Inferior parietal cortex (tissue), 1 donor: Measurements from ENCODE around the gene ADCY2.
A peak's percentile ranks its signal among the peaks of the same experiment; 100 is the strongest.

ENCODE experiments used
- DNase-seq: peaks from one replicate; pipeline ENCODE4 v3.0.0-alpha.2; 2016; ENCODE audit errors: extremely low spot score

ADCY2 gene

DNA sequence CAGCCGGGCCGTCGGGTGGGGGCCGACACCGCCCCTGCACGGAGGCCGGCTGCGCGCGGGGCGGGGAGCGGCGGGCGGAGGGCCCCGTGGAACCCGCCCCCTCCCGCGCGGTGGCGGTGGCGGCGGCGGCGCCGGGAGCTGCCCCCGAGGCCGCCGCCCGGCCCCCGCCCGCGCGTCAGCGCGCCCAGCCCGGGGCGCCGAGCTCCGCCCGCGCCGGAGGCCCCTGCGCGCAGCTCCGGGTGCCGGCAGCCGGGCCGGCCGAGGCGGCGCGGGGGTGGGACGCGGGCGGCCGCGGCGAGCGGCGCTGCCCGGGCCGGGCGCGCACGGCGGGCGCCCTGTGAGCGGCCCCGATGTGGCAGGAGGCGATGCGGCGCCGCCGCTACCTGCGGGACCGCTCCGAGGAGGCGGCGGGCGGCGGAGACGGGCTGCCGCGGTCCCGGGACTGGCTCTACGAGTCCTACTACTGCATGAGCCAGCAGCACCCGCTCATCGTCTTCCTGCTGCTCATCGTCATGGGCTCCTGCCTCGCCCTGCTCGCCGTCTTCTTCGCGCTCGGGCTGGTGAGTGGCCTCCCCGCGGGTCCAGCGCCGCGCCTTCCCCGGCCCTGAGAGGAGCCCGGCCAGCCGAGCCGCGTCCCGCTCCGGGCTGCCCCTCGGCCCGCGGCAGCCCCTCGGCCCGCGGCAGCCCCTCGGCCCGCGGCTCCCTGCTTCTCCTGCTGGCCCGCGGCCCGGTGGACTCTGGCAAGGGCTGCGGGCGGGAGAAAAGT, at the start of gene ADCY2:
ADCY2 (plus strand) TSS at position 192 of the 766 bp plus-strand sequence; CDS start at position 351, 159 bp downstream.
- DNase-seq = no peak

DNA sequence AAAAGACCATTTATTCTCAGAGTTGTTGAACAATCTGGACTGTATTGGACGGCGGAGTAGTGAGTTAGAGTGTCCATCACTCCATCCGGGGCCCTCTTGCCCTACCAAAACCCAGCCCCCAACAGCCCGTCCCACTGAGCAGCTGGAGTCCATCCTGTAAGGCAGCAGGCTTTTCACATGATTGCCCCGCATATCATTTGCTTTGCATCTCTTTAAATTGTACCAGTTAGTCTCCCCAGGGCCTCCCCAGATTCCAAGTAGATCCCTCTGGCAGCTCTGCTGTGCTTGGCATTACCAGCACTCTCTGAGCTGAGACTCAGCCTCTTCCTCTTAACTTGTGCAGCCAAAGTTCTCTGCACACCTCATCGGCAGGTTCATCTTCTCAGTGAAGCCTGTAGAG, 48.6 kb upstream of the ADCY2 start:
- no peak for DNase-seq

DNA sequence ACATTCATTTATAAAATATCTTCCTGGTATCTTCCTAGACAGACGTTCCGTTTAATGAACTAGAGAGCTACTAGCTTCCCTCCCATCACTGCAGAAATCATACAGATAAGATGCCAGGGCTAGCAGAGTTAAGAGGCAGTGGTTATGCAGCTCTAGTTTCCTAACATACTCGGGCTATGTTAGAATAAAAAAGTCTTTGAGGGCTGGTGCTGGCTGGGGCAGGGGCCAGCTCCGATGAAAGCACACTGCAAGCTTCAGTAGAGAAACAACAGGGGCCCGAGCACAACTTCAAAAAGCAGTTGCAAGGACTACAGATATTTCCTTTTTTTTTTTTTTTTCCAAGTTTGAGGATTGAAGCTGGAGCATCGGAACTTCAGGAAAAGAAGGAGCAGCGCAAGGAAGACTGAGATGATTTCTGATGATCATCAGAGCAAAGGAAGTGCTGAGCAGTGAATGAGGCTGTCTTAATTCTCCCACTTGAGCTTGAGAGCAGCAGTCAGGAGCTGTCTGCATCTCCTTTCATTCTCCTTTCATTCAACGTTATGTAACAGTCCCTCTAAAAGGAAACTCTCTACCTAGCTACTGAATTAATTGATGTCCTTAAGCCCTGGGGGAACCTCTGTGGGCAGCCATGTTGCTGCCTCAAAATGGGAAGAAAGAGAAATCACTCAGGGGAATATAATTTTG, 47.6 kb upstream of the ADCY2 start:
- peak; percentile 38 for DNase-seq

DNA sequence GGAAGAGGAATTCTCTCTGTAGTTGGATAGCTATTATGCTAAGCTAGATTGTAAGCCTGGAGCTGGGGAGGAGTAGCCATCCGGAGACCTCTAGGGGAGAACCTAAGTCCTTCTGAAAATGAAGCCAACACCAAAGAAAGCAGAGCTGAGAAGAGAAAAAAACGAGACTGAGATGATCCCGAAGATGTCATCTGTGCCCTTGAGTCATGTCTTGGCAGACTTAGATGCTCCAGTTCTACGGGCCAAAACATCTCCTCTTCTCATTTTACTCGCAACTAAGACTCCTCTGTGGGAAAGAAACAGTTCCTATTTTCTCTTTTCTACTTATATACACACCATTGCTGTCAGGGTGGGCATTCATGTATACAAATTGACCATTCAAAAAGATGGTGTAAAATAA, 34.3 kb upstream of the ADCY2 start:
- no peak for DNase-seq

DNA sequence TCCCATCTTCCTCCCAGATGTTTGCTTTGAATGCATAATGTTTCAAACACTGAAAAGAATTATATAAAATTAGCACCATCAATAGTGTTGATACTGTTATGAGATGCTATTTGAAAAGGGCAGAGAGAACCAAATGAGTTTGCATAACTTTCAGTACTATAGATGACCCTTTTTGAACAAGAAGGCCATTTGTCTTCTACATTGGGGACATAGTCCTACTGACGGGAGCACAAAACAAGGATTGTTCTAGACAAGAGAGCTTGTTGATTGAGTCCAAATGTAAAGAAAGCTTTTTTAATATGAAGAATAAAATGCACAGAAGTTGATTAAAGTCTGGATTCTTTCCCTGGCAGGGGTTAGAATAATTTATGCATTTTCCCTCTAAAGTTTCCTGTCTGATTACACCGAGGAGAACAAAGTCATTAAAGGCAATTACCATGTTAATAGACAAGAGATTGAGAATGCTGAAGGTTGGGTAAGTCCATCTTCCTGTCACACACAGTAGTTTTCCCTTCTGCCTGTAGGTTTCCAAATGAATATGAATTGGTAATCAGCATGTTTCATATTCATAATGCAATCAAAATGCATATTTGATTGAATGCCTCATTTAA, 32.8 kb upstream of the ADCY2 start:
- no peak for DNase-seq

DNA sequence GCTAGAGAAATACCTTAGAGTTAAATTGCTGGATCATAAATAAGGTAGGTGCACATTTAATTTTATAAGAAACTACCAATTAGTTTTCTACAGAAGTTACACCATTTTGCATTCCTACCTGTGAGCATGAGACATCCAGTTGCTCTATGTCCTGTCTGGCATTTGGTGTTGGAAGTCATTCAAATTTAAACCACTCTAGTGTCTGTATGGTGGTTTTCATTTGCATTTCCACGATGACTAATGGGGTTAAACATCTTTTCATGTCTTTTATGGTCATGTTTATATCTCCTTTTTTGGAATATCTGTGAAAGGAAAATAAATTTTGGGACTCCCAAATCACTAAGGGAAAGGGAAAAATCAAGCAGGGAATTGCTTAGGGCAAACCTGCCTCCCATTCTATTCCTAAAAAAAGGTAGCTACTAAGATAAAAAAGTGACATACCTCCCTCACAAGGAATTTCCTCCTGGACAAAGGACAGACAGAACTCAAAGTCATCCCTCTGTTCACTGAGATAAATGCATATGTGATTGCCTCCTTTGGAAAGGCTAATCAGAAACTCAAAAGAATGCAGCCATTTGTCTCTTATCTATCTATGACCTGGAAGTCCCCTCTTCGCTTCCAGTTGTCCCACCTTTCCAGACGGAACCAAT, 31.6 kb upstream of the ADCY2 start:
- no peak for DNase-seq

DNA sequence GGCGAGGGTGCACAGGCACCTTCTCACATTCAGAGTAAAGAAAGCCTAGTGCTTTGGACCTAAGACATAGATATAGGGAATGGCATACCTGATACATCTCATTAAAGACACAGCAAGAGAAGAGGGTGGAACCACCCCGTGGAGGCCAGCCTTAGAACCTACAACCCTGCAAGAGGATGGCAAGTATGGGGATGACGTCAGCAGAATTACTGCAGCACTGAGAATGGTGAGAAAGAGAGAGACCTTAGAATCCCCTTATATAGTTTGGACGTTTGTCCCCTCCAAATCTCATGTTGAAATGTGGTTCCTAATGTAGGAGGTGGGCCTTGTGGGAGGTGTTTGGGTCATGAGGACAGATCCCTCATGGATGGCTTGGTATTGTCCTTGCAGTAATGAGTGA, 28.2 kb upstream of the ADCY2 start:
- DNase-seq = no peak

DNA sequence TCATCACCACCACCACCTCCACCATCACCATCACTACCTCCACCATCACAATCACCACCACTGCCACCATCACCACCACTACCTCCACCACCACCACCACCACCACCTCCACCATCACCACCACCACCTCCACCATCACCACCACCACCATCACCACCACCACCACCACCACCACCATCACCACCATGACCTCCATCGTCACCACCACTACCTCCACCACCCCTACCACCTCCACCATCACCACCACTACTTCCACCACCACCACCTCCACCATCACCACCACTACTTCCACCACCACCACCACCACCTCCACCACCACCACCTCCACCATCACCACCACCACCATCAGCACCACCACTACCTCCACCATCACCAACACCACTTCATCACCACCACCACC, 23.5 kb upstream of the ADCY2 start:
- no peak for DNase-seq

DNA sequence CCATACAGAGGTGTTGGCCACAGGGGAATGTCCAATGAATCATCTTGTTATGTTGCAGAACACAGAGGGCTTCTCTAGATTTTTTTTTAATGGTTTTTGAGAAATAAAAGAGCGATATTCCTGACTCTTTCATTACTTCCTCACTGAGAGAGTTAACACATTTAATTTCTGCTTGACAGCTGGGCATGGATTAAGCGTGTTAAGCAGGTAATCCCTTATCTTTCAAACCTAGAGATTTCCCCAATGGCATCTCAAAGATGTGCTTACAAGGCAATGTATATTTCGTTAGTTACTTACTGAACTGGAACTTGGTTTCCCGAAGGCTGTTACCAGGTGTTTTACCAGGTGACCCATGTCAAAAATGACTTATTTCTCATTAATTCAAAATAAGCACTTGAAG, 21.8 kb upstream of the ADCY2 start:
- DNase-seq = no peak

DNA sequence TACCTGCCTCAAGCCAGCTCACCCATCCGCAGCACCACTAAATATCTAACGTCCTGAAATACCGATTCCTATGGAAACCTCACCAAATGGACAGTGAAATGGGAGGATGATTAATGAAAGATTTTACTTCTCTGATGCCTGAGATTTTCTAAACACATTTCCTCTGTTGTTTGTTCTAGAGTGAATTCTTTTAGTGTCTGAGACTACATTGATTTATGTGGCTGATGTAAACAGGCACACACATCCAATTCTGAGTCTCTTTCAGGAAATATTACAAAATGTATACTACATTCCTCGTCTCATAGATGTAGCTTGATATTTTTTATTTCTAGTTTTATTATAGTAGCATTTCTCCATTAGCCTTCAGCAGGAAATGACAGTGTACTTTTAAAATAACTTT, 20.5 kb upstream of the ADCY2 start:
- no peak for DNase-seq

DNA sequence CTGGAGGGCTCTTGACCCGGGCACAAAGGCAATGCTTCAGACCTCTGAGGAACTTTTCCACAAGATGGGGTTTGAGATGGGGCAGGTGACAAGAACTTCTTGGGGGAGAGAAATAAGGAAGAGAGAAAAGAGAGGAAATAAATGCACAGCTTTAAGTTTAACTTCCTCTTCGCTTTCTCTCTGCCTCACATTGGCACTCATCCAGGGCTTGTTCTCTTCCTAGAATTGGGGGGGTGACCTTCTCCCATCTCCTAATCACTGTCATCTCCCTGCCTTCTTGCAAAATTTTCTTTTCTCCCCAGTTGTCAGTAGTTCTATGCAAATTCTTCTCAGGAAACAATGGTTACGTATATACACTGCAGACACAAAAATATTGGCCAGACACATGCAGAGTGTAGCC, 19.1 kb upstream of the ADCY2 start:
- no peak for DNase-seq

DNA sequence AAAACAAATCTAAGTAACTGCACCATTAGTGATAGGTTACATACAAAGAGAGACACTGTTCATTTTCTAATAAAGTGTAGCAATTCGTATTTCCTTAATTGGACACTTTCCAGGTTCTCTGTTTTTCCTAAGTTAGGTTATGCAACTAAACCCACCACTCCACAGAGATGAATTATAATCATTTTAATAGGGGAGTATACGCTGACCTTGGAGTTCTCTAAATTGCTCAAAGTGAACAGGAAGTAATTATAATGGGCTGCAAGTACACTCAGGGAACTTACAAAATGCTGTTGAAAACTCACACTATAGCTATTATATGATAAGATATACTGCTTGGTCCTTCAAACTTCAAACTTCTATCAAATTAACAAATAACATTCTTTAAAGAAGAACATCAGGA, 18.2 kb upstream of the ADCY2 start:
- DNase-seq = no peak

DNA sequence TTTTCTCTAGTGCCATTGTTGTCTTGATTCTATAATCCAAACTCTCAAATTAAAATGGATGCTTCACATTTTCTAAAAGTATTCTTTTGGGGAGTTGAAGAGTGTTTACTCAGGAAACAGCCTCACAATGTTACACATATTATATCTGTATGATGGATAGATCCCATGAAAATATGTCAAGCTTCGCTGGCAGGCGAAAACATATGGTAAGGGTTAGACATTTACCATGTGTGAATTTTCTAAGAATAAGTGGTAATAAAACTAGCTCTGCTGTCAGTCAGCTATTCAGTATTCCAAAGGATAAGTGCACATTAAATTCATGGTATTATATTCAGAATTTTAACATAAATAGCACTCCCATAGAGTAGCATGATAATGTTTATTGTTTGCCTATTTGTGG, 13.3 kb upstream of the ADCY2 start:
- DNase-seq = no peak

DNA sequence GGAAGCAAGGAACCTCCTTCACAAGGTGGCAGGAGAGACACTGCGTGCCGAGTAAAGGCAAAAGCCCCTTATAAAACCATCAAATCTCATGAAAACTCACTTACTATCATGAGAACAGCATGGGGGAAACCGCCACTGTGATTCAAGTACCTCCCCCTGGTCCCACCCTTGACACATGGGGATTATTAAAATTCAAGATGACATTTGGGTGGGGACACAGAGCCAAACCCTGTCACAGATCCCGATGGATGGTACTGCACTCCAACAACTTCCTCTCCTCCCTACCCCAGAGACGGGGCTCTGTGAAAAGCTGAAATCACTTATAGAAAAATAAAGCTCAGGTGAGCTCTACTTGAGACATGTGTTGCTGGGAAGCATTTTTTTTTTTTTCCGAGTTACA, 10.3 kb upstream of the ADCY2 start:
- no peak for DNase-seq

DNA sequence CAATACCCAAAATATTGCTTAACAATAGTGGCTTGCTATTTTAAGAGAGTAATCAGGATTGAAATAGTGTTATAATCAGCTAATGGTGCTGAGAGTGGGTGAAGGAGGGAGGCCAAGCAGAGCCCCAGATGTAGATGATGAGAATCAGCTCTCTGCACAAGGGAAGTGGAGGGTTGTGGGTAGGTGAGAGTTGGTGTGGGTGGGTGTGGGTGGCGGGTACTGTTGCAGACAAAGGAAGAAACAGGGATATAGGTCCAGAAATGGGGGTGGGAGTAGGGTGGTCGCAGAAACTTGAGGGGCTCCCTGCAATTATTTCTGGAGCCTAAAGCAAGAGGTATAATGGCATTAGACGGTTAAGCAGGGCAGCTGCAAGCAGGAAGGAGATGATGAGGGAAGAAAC, 7.4 kb upstream of the ADCY2 start:
- DNase-seq = no peak

DNA sequence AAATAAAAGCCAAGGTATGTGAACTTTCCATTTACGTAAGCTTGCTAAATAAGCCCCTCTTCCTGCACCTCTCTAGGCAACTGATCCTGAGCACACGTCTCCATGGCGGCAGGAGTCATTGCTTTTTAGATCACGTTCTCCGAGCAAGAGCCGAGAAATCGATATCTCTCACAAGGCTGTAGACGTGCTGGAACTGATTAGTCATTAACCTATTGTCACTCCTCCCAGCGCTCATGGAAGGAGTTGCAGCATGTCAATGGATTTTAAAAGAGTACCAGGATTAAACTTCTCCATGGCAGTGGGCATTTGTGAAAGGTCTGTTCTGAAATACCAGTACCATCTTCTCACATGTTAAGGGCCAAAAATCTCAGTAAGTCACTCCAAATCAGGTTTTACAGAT, 4.7 kb upstream of the ADCY2 start:
- no peak for DNase-seq

DNA sequence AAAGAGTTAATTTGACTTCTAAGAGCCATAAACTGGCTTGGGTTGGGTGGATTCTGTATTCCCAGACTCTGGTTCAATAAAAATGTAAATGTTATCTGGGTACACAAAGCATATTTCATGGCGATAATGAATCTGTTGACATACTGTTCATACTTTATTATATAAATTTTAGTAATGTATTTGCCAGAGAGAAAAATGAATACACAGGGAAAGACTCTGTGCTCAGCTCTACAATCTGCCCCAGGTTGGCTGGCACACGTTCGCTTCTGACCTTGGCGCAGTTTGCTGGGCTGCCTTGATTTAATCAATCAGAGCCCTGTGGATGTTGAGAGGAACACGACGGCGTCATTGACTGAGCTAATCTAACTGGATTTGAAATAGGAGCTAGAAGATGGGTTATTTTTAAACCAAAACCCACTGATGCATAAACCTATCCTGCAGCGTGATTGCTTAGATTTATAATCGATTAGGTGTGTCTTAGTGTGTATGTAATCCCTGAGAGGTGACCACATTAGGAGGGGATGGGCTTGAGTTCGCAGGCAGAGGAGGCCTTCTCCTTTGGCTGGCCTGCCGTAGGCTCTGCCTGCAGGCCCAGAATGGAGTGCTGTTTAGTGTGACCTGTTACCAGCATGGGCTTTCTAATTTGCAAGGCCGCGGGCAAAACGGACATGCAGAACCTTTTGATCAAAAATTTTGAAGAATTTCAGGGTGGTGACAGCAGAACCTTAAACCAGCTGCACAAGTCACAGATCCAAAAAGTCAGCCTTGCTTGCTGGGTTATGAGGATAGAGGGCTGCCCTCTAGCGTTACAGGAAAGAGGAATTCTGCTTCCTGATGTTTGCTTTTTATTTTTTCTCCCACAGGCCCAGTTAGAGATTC, 3.9 kb upstream of the ADCY2 start:
- peak; percentile 72 for DNase-seq

DNA sequence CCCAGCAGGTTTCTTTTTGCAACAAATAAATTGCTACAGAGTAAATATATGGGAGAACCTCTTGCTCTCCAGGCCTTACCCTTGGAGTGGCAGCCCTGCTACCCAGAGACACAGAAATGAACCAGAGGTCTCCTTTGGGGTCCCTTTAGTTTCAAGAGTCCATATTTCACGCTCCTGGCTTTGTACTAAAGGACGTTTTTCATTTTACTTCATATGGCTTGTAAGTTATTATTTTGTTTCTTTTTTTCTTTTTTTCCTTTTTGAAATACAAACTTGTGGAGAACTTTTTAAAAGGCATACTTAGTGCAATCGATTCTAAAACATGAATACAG, 3.3 kb upstream of the ADCY2 start:
- DNase-seq = no peak

DNA sequence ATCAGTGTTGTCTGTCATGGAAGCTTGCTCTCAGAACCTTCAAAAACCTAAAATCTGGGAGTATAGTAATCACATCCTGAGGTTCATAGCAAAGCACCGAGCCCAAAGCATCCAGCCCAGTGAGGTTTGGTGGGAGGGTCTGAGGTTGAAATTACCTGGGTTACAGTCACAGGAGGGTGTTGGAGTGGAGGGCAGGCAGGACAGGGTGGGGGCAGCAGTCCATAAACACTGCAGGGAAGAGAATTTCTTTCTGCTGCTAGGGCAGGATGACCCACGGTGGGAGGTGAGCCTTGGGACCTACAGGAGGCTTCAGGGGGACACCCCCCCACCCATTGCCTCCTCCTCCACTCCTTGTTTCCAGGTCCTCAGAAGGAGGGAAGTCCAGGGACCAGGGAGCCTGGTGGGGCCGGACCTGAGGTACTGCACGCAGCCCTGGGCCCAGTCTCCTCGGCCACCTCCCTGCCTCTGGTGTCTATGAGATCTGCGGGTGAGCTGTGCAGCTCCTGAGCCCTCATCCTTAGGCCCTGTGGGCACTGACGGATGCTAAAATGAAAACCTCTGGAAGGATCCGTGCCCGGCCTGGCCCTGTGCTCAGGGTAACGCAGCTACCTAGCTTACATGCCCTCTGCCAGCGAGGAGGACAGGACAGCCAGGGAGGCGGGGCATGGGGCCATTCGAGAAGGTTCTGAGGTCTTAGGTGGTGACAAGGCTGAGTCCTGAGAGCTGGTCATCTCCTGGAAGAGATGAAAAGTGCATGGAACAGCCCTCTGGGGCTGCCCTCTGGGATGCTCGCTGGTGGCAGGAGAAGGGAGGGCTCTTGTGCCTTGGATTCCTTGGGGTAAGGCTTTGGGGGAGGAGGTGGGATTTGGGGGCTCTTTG, 1.8 kb upstream of the ADCY2 start:
- DNase-seq = no peak

DNA sequence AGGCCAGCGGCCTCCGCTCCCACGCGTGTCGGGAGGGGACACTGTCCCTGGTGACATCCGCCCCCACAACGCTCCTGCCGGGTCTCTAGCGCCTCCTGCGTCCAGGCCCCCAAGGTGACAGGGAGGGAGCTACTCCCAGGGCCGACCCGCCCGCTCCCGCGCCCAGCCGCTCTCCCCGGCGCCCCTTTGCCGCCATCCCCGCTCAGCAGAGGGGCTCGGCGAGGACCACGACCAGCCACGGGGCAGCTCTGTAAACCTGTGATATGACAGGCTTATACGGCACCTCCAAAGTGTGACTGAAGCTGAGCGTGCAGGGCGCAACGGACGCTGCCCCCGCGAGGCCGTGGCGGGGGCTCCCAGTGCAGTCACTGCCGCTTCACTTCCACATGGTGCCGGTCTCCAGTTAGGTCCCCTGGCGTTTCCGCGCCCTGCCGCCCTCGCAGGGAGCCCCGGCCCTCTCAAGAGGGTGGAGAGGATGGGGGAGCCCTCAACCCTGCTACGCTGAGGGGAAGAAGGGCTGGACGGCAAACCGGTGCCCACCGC, 978 bp upstream of the ADCY2 start:
- no peak for DNase-seq
